Esophagus squamous epithelium (tissue), 4 donors: Measurements from ENCODE around the gene RAB35.

Experiments used
- CTCF ChIP-seq, 6 experiments: fragments of 450-650 bp in 4 of 6; fragments of 200-600 bp in 2 of 6; sonication (generic) in 2 of 6; IDR thresholded peaks; one replicate each; pipeline ENCODE4 v1.5.1; 2016 to 2019; ENCODE audit warnings: antibody characterized with exemption in 6 of 6, mild to moderate bottlenecking in 4 of 6, moderate library complexity in 4 of 6
- POLR2A ChIP-seq, 4 donors: fragments of 450-650 bp; IDR thresholded peaks; one replicate each; pipeline ENCODE4 v1.6.1; 2017; ENCODE audit warnings: antibody characterized with exemption in 4 of 4, mild to moderate bottlenecking in 4 of 4, moderate library complexity in 3 of 4

- TF ChIP-seq CTCF (IDR thresholded peaks at IDR 0.05) (no peak), POLR2A (IDR thresholded peaks at IDR 0.05) (no peak)
These were observed 1.9 kb upstream of the RAB35 start for GRCh38 chr12:120118321-120119061.
